Endothelial cell of umbilical vein (primary cell): ENCODE measurements around the gene TRAPPC12.

ENCODE experiments used
- CTCF ChIP-seq, 2 donors: IDR thresholded peaks; 1 replicate in 1 of 2; 2 replicates in 1 of 2; pipeline ENCODE4 v1.5.1; 2011; ENCODE audit warnings: low read length in 2 of 2, mild to moderate bottlenecking in 2 of 2, moderate library complexity in 2 of 2, control low read depth in 1 of 2, inconsistent platforms in 1 of 2, low read depth in 1 of 2; ENCODE audit not compliant: insufficient read depth in 1 of 2; ENCODE audit errors: extremely low read depth in 1 of 2
- EZH2 ChIP-seq: IDR thresholded peaks from 2 replicates; pipeline ENCODE4 v1.6.1; 2012; ENCODE audit warnings: borderline replicate concordance, low read depth, mild to moderate bottlenecking, moderate library complexity, low read length, inconsistent platforms; ENCODE audit not compliant: severe bottlenecking
- GATA2 ChIP-seq: IDR thresholded peaks from 2 replicates; pipeline ENCODE4 v1.7.0; 2011; ENCODE audit warnings: low read depth, mild to moderate bottlenecking, moderate library complexity, mixed read lengths, low read length; ENCODE audit not compliant: insufficient read length, insufficient read depth
- MYC ChIP-seq: IDR thresholded peaks from one replicate; pipeline ENCODE4 v1.6.1; 2011; ENCODE audit warnings: mild to moderate bottlenecking, low read depth, low read length
- POLR2AphosphoS5 ChIP-seq: IDR thresholded peaks from 2 replicates; pipeline ENCODE4 v1.6.1; 2012; ENCODE audit warnings: low read depth, mild to moderate bottlenecking, control low read depth, low read length, moderate library complexity; ENCODE audit not compliant: insufficient read depth

DNA sequence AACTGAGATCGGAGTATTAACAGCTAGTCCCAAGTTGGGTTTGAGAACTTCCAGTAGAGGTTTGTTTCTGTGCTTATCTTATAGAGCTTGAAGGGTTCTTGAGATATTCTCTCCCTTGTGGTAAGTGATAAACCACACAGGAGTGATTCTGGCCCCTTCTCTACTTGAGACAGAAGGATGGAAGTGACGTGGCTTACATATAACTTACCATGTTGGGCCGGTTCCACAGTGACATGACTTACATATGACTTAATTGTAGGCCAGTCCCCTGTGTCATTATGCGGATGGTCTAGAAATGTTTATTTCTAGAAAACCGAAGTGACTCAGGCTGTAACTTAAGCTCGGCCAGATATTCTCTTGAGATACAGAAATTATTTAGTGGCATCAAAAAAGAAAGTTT lies 62.7 kb downstream of the TRAPPC12 start:
- TF ChIP-seq CTCF (IDR thresholded peaks at IDR 0.05; ENCODE audit: extremely low read depth in 1 of 2, insufficient read depth in 1 of 2, low read depth in 1 of 2, low read length in 2 of 2), result no peak
- TF ChIP-seq EZH2, result no peak
- TF ChIP-seq MYC, result no peak
- no peak for TF ChIP-seq POLR2AphosphoS5
- no peak for TF ChIP-seq GATA2
